Common myeloid progenitor, CD34-positive (primary cell): ENCODE data around the gene TMEM141.
A peak's percentile ranks its signal among the peaks of the same experiment; 100 is the strongest.
"Not testable (repeated sequence)": the region's sequence is repeated elsewhere in the genome, so short reads cannot be mapped to it uniquely, and the experiment has no call there.

Source experiments
- CTCF ChIA-PET: fragments of 350-600 bp; sonication (Branson Sonifier 250); formaldehyde crosslinking; loops from one replicate; lab custom pipeline; 2021; ENCODE audit warnings: antibody characterized with exemption; lab: Charles Lee
- POLR2A ChIA-PET: fragments of 350-600 bp; sonication (Branson Sonifier 250); formaldehyde crosslinking; loops from one replicate; lab custom pipeline; 2021; ENCODE audit warnings: antibody characterized with exemption; lab: Charles Lee
- DNase-seq, 3 donors: peaks; one replicate each; pipeline versions ENCODE4 v3.0.0 to v3.0.0-alpha.2; 2013
- H3K27ac ChIP-seq, 2 experiments: 1 replicate in 1 of 2; 2 replicates in 1 of 2; pipeline ENCODE4 v1.7.0; 2013; ENCODE audit warnings: inconsistent platforms in 2 of 2, low read length in 2 of 2, mild to moderate bottlenecking in 2 of 2, low read depth in 1 of 2, moderate library complexity in 1 of 2; ENCODE audit not compliant: severe bottlenecking in 2 of 2, insufficient read depth in 1 of 2, poor library complexity in 1 of 2
- H3K27me3 ChIP-seq, 5 experiments: replicated peaks in 2 of 5; 1 replicate in 3 of 5; 2 replicates in 2 of 5; pipeline versions ENCODE4 v1.6.1 to v1.7.0; 2013; ENCODE audit warnings: low read length in 4 of 5, mild to moderate bottlenecking in 2 of 5, moderate library complexity in 2 of 5, inconsistent platforms in 1 of 5; ENCODE audit not compliant: insufficient read depth in 5 of 5, control insufficient read depth in 4 of 5
- H3K36me3 ChIP-seq, 4 experiments: 1 replicate in 2 of 4; 2 replicates in 2 of 4; pipeline versions ENCODE4 v1.6.1 to v1.7.0; 2013; ENCODE audit warnings: low read length in 3 of 4, control low read depth in 1 of 4, mild to moderate bottlenecking in 1 of 4; ENCODE audit not compliant: control insufficient read depth in 4 of 4, insufficient read depth in 4 of 4
- H3K4me1 ChIP-seq, 4 experiments: 1 replicate in 3 of 4; 2 replicates in 1 of 4; pipeline versions ENCODE4 v1.6.1 to v1.7.1; 2013; ENCODE audit warnings: low read length in 3 of 4, mild to moderate bottlenecking in 3 of 4, control low read depth in 1 of 4, inconsistent platforms in 1 of 4, moderate library complexity in 1 of 4; ENCODE audit not compliant: control insufficient read depth in 4 of 4, insufficient read depth in 4 of 4; ENCODE audit errors: control extremely low read depth in 1 of 4
- H3K4me3 ChIP-seq, 7 experiments: 1 replicate in 4 of 7; 2 replicates in 3 of 7; pipeline versions ENCODE4 v1.5.1 to v1.7.0; 2013; ENCODE audit warnings: mild to moderate bottlenecking in 7 of 7, low read length in 6 of 7, moderate library complexity in 6 of 7, inconsistent platforms in 2 of 7, low read depth in 2 of 7, control low read depth in 1 of 7; ENCODE audit not compliant: insufficient read depth in 4 of 7, control insufficient read depth in 1 of 7; ENCODE audit errors: extremely low read depth in 1 of 7
- H3K9me3 ChIP-seq, 5 experiments: 1 replicate in 4 of 5; 2 replicates in 1 of 5; pipeline versions ENCODE4 v1.6.1 to v1.7.1; 2013; ENCODE audit warnings: low read length in 4 of 5, mild to moderate bottlenecking in 2 of 5, inconsistent platforms in 1 of 5, low read depth in 1 of 5, moderate library complexity in 1 of 5; ENCODE audit not compliant: control insufficient read depth in 4 of 5, insufficient read depth in 2 of 5; ENCODE audit errors: control extremely low read depth in 1 of 5
- WGBS: methylation state at CpG from one replicate; pipeline ENCODE4 v1.1.5; 2013; ENCODE audit not compliant: insufficient coverage; 5-methylcytosine and 5-hydroxymethylcytosine counted together

The TMEM141 gene

GRCh38 chr9:136798708-136799078 lies 7.5 kb downstream of the TMEM141 start:
- WGBS: 94% methylated on average over 3 of the region's 6 CpGs
- ChIA-PET POLR2A (no interaction called here), CTCF (interaction anchor here (1.1 kb wide), 1 partner anchor 11 kb away, joined by 4 read pairs; no protein-coding TSS in a partner anchor)
- no peak for DNase-seq
- Histone ChIP-seq H3K9me3 (no peaks in the 10 kb centered on the region), H3K36me3 (peaks cover 0 to 2% (median 0%) of the 10 kb centered on the region in 4 experiments), H3K4me3 (no peak overlapping the region), H3K27me3 (peaks cover 0 to 26% (median 5%) of the 10 kb centered on the region in 5 experiments), H3K27ac (no peak overlapping the region), H3K4me1 (peaks cover 0 to 27% (median 25%) of the 10 kb centered on the region in 4 experiments)

GRCh38 chr9:136799079-136799853 lies 8.1 kb downstream of the TMEM141 start:
- ChIA-PET POLR2A (no interaction called here), CTCF (interaction anchor here (1.1 kb wide), 1 partner anchor 12 kb away, joined by 4 read pairs; no protein-coding TSS in a partner anchor)
- peaks cover 0 to 3% (median 0%) of the 10 kb centered on the region in 4 experiments for H3K36me3 ChIP-seq
- no peak overlapping the region for H3K27ac ChIP-seq
- peak overlapping the region in 5 of 7 experiments; percentile 29 to 79 (median 58) for H3K4me3 ChIP-seq
- peak in 1 of 3 donors; percentile 28 for DNase-seq
- H3K4me1 ChIP-seq: peaks cover 0 to 27% (median 25%) of the 10 kb centered on the region in 4 experiments
- WGBS: 22% methylated on average over 25 of the region's 35 CpGs
- peaks cover 0 to 26% (median 5%) of the 10 kb centered on the region in 5 experiments for H3K27me3 ChIP-seq
- no peaks in the 10 kb centered on the region for H3K9me3 ChIP-seq

GRCh38 chr9:136799854-136800657 lies 8.9 kb downstream of the TMEM141 start:
- Histone ChIP-seq H3K27me3 (peaks cover 0 to 26% (median 5%) of the 10 kb centered on the region in 5 experiments), H3K36me3 (peaks cover 0 to 8% (median under 1%) of the 10 kb centered on the region in 4 experiments), H3K27ac (peak overlapping the region in 1 of 2 experiments; percentile 14), H3K4me3 (peak overlapping the region; percentile 6 to 79 (median 58)), H3K4me1 (peaks cover 0 to 27% (median 25%) of the 10 kb centered on the region in 4 experiments), H3K9me3 (no peaks in the 10 kb centered on the region)
- POLR2A ChIA-PET: interaction anchor here (0.7 kb wide), 1 partner anchor 247 kb away, joined by 3 read pairs; no protein-coding TSS in a partner anchor
- WGBS: 0% methylated on average over 54 of the region's 63 CpGs
- DNase-seq: peak; percentile 90 to 94 (median 92)
- CTCF ChIA-PET: interaction anchor here (0.8 to 1.8 kb wide), 3 partner anchors 8 to 13 kb away, joined by 3 to 4 read pairs (median 3); no protein-coding TSS in a partner anchor

- POLR2A ChIA-PET: no interaction called here
- H3K27me3 ChIP-seq: peaks cover 0 to 15% (median 3%) of the 10 kb centered on the region in 5 experiments
These were observed 11.2 kb downstream of the TMEM141 start for GRCh38 chr9:136802321-136802720.

GRCh38 chr9:136803009-136803550 lies 11.9 kb downstream of the TMEM141 start:
- H3K9me3 ChIP-seq, H3K4me3 ChIP-seq, H3K27ac ChIP-seq, POLR2A ChIA-PET, DNase-seq: not testable (repeated sequence)
- WGBS: 95% methylated on average over 3 of the region's 9 CpGs
- H3K4me1 ChIP-seq: peaks cover 0 to 44% (median 37%) of the 10 kb centered on the region in 4 experiments
- CTCF ChIA-PET: interaction anchor here (1.0 to 1.4 kb wide), 3 partner anchors 9 to 12 kb away, joined by 3 to 4 read pairs (median 3); no protein-coding TSS in a partner anchor
- H3K27me3 ChIP-seq: peaks cover 0 to 12% (median 3%) of the 10 kb centered on the region in 5 experiments
- peaks cover 0 to 16% (median 2%) of the 10 kb centered on the region in 4 experiments for H3K36me3 ChIP-seq

More at GRCh38 chr9:136802321-136802720, 11.2 kb downstream of the TMEM141 start:
- peaks cover 0 to 41% (median 35%) of the 10 kb centered on the region in 4 experiments for H3K4me1 ChIP-seq
- H3K27ac ChIP-seq: no peak overlapping the region
- DNase-seq: no peak
- H3K4me3 ChIP-seq: no peak overlapping the region
- H3K9me3 ChIP-seq: no peaks in the 10 kb centered on the region
- 93% methylated on average over 5 of the region's 6 CpGs for WGBS
- H3K36me3 ChIP-seq: peaks cover 0 to 16% (median 2%) of the 10 kb centered on the region in 4 experiments
- CTCF ChIA-PET: interaction anchor here (1.0 to 1.1 kb wide), 2 partner anchors 9 to 13 kb away, joined by 3 read pairs; no protein-coding TSS in a partner anchor
